Muscle layer of duodenum (tissue), 2 donors: Measurements from ENCODE around the gene CSF2.

Experiments
- H3K27ac ChIP-seq: one replicate; pipeline ENCODE4 v1.7.0; 2013; ENCODE audit warnings: mild to moderate bottlenecking, low read length
- H3K27me3 ChIP-seq: one replicate; pipeline ENCODE4 v1.7.0; 2013; ENCODE audit warnings: low read depth, mild to moderate bottlenecking, control low read depth, low read length
- H3K36me3 ChIP-seq, 2 donors: one replicate each; pipeline ENCODE4 v1.7.0; 2013; ENCODE audit warnings: low read length in 2 of 2, control low read depth in 1 of 2, mild to moderate bottlenecking in 1 of 2; ENCODE audit not compliant: insufficient read depth in 2 of 2, control insufficient read depth in 1 of 2
- H3K4me1 ChIP-seq, 2 donors: one replicate each; pipeline ENCODE4 v1.7.0; 2013; ENCODE audit warnings: low read length in 2 of 2, mild to moderate bottlenecking in 2 of 2, control low read depth in 1 of 2, moderate library complexity in 1 of 2; ENCODE audit not compliant: insufficient read depth in 2 of 2, control insufficient read depth in 1 of 2
- H3K4me3 ChIP-seq, 2 donors: one replicate each; pipeline ENCODE4 v1.7.0; 2013; ENCODE audit warnings: low read length in 2 of 2, low read depth in 1 of 2, mild to moderate bottlenecking in 1 of 2
- H3K9me3 ChIP-seq, 2 donors: one replicate each; pipeline ENCODE4 v1.7.0; 2013; ENCODE audit warnings: low read length in 2 of 2, control low read depth in 1 of 2, mild to moderate bottlenecking in 1 of 2; ENCODE audit not compliant: control insufficient read depth in 1 of 2
- donor health status: healthy.

Gene CSF2

GRCh38 chr5:132073231-132074013 is at the start of gene CSF2:
Gene CSF2, plus strand, starts transcription at chr5:132073789. Its CDS starts 35 bp downstream, at chr5:132073824.
- Histone ChIP-seq H3K27ac (no peak within 1 kb of the TSS), H3K4me1 (no peaks in the 10 kb centered on the region), H3K9me3 (no peaks in the 10 kb centered on the region), H3K36me3 (no peaks in the 10 kb centered on the region), H3K4me3 (no peak within 1 kb of the TSS), H3K27me3 (no peaks in the 10 kb centered on the region)

DNA sequence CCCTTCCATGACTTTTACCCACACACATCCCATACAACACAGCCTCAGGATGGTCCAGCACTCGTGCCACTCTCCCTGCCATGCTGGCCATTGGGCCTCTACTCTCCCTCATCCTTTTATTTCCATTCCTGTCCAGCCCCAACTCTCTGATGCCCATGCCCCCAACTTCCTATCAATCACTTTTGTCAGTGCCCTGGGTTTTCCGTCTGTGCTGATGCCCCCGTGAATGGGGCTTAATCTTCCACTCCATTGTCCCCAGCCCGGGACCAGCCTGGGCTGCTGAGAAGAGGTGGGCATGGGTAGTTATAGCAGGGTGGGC is 49.5 kb upstream of the CSF2 start:
- Histone ChIP-seq H3K9me3 (no peaks in the 10 kb centered on the region), H3K27ac (no peak overlapping the region), H3K4me1 (no peaks in the 10 kb centered on the region), H3K27me3 (no peaks in the 10 kb centered on the region), H3K4me3 (no peak overlapping the region), H3K36me3 (no peaks in the 10 kb centered on the region)

DNA sequence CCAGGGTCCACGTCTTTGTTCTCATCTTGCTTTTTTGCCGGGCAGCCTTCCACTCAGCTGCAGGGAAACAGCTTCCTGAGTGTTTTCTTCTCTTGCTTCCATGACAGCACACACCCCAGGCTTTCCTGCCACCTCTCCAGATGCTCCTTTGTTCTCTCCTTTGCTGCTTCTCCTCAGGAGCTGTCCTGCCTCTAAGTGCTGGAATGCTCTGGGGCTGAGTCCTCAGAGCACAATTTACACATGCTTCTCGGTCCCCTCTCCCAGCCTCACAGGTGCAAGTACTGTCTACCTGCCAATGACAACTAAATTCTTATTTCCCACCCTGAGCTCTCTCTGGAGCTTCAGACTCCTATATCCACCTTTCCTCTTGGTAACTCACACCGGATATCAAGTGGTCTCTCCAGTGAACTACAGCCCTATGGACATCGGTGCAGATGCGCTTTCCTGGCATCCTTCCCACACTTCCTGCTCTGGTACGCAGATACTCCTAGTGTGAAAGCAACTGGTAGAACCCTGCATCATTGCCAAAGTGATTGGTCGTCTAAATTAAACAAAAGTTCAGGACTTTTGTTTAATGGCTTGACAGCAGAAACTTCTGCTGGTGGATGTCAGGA is 48.7 kb upstream of the CSF2 start:
- H3K9me3 ChIP-seq, result no peaks in the 10 kb centered on the region

DNA sequence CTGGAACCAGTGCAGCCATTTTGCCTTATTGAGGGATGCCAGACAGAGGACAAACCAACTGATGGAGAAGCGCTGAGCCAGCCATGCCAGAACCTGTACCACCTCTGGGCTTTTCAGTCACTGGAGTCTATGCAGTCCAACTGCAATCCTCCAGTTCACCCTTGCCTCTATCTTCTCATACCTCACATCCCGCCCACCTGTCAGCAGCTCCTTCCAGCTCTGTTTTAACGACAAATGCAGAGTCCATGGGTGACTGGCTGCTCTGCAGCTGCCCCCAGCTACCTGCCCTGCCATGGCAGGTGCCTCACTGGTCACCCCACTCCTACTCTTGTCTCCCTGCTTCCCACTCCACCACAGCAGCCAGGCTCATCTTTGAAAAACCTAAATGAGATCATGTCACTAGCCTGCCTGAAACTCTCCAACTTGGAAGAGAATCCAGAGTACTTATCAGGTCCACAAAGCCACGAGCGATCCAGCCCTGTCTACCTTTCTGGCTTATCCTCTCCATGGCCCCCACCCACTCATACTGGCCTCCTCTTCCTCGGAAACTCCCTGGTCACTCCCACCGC is 48.1 kb upstream of the CSF2 start:
- Histone ChIP-seq H3K4me3 (no peak overlapping the region), H3K4me1 (peaks cover 0 to 5% of the 10 kb centered on the region in 2 donors), H3K36me3 (no peaks in the 10 kb centered on the region), H3K27me3 (no peaks in the 10 kb centered on the region), H3K27ac (no peak overlapping the region), H3K9me3 (no peaks in the 10 kb centered on the region)

More for the DNA sequence above, 48.7 kb upstream of the CSF2 start:
- no peak overlapping the region for H3K4me3 ChIP-seq
- H3K27me3 ChIP-seq, result no peaks in the 10 kb centered on the region
- no peaks in the 10 kb centered on the region for H3K36me3 ChIP-seq
- peaks cover 0 to under 1% of the 10 kb centered on the region in 2 donors for H3K4me1 ChIP-seq
- no peak overlapping the region for H3K27ac ChIP-seq

GRCh38 chr5:132026516-132027008 is 47.0 kb upstream of the CSF2 start:
- Histone ChIP-seq H3K27ac (no peak overlapping the region), H3K9me3 (no peaks in the 10 kb centered on the region), H3K27me3 (no peaks in the 10 kb centered on the region), H3K4me1 (peaks cover 0 to 8% of the 10 kb centered on the region in 2 donors), H3K4me3 (no peak overlapping the region), H3K36me3 (no peaks in the 10 kb centered on the region)

- Histone ChIP-seq H3K27me3 (no peaks in the 10 kb centered on the region), H3K9me3 (no peaks in the 10 kb centered on the region), H3K4me1 (peaks cover 0 to 8% of the 10 kb centered on the region in 2 donors), H3K4me3 (no peak overlapping the region), H3K27ac (no peak overlapping the region), H3K36me3 (no peaks in the 10 kb centered on the region)
Measured at GRCh38 chr5:132027027-132027426, 46.6 kb upstream of the CSF2 start.

GRCh38 chr5:132029609-132030330 is 43.8 kb upstream of the CSF2 start:
- Histone ChIP-seq H3K27me3 (no peaks in the 10 kb centered on the region), H3K27ac (no peak overlapping the region), H3K36me3 (no peaks in the 10 kb centered on the region), H3K4me1 (peaks cover 0 to 8% of the 10 kb centered on the region in 2 donors), H3K4me3 (no peak overlapping the region), H3K9me3 (no peaks in the 10 kb centered on the region)

DNA sequence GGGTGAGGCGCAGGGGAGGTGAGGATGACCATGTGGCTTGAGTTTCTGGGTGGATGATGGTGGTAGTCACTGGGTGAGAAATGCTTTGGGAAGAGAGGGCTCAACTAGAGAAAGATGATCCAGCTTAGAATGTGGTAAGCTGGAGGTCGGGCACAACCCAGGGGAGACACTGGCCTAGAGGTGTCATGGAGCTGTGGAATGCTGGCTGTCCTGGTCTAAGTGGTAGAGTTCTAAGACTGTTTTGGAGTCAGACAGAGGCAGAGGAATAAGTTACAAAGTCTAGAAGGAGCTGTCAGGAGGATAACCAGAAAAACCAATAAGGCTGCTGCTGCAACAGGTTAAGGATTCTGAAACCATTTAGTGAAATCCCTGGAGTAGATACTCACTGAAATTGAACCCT is 43.0 kb upstream of the CSF2 start:
- Histone ChIP-seq H3K27me3 (no peaks in the 10 kb centered on the region), H3K4me1 (peaks cover 0 to 8% of the 10 kb centered on the region in 2 donors), H3K9me3 (no peaks in the 10 kb centered on the region), H3K27ac (no peak overlapping the region), H3K4me3 (no peak overlapping the region), H3K36me3 (no peaks in the 10 kb centered on the region)

DNA sequence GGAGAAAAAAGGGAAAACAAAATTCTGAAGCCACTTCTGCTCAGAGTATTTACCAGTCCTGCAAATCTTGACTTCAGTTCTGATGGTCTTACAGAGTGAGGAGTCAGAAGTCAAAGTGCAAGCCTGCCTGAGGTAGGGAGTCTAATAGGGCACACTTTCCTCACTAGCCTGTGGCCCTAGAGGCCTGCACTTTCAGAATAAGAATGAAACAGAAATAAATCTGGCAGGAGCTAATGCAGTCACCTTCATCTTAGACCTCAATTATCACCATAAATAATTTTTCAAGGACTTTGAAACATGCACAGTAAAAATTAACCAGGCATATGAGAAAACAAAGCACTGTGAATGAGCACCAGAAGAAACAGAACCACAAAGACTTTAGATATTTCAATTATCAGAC is 41.4 kb upstream of the CSF2 start:
- Histone ChIP-seq H3K4me3 (no peak overlapping the region), H3K36me3 (no peaks in the 10 kb centered on the region), H3K9me3 (no peaks in the 10 kb centered on the region), H3K4me1 (peaks cover 0 to 8% of the 10 kb centered on the region in 2 donors), H3K27me3 (no peaks in the 10 kb centered on the region), H3K27ac (no peak overlapping the region)

DNA sequence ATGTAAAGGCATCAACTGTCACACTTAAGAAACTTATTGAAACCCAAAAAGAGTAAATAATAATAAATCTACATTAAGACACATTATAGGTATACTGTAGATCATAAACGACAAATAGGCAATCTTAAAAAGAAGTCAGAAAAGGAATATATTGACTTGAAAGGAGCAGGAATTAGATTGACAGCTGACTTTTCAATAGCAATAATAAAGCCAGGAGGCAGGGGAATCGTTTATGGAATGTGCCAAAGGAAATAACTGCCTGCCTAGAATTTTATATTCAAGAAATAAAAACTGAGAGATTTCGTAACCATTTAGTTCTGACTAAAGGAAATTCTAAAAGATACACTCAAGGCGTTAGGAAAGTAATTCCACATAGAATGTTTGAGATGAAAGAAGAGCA is 40.5 kb upstream of the CSF2 start:
- Histone ChIP-seq H3K4me1 (peaks cover 0 to 8% of the 10 kb centered on the region in 2 donors), H3K9me3 (no peaks in the 10 kb centered on the region), H3K27ac (no peak overlapping the region), H3K27me3 (no peaks in the 10 kb centered on the region), H3K36me3 (no peaks in the 10 kb centered on the region), H3K4me3 (no peak overlapping the region)

DNA sequence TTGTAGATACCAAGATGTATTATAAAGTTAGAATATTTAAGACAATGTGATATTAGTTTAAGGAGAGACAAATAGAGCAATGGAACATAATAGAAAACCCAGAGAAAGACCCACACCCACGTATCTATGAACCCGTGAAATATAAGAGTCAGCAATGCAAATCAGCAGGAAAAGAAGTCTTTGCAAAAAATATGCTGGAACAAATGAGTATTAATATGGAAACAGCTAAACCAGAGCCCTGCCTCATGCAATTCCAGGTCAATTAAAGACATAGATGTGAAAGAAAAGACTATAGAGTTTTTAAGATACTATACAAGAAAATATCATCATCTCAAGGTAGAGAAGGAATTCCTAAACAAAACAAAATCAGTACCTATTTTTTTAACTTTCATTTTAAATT is 36.2 kb upstream of the CSF2 start:
- H3K27ac ChIP-seq, result no peak overlapping the region
- no peaks in the 10 kb centered on the region for H3K9me3 ChIP-seq
- no peaks in the 10 kb centered on the region for H3K36me3 ChIP-seq
- no peaks in the 10 kb centered on the region for H3K4me1 ChIP-seq
- H3K27me3 ChIP-seq, result no peaks in the 10 kb centered on the region
- no peak overlapping the region for H3K4me3 ChIP-seq
